Activated gamma-delta T cell treated with Interleukin-2 at 50 U/mL for 16 hours (primary cell): ENCODE measurements around the gene PNMA6E.
A peak's percentile ranks its signal among the peaks of the same experiment; 100 is the strongest.

Source experiments
- DNase-seq: peaks from one replicate; pipeline ENCODE4 v3.0.0-alpha.2; 2020

The PNMA6E gene

DNA sequence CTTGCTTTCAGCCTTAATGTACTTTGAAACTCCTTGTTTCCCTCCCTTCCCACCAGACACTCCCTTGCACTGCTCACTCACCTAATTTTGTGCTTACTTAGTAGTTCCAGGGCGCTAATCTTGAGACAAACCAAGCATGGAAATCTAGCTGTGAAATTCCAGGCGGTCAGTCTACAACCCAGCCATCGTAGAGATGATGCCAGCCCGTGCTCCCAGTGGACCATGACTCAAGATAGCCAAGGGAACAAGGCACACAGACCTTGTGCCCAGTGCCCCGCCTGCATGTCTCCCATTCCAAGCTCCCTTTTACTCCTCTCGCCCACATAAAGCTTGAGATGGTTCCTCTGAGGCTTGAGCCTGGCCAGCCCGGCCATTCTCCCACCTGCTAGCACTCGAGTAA is 33.7 kb upstream of the PNMA6E start:
- no peak for DNase-seq

- DNase-seq = no peak
Measured at GRCh38 chrX:153433781-153434285, 32.7 kb upstream of the PNMA6E start.

- DNase-seq = no peak
Measured at GRCh38 chrX:153433161-153433680, 32.1 kb upstream of the PNMA6E start.

GRCh38 chrX:153430796-153431195 is 29.6 kb upstream of the PNMA6E start:
- DNase-seq = no peak

GRCh38 chrX:153426204-153426603 is 25.1 kb upstream of the PNMA6E start:
- DNase-seq = no peak

GRCh38 chrX:153423652-153424051 is 22.5 kb upstream of the PNMA6E start:
- no peak for DNase-seq

DNA sequence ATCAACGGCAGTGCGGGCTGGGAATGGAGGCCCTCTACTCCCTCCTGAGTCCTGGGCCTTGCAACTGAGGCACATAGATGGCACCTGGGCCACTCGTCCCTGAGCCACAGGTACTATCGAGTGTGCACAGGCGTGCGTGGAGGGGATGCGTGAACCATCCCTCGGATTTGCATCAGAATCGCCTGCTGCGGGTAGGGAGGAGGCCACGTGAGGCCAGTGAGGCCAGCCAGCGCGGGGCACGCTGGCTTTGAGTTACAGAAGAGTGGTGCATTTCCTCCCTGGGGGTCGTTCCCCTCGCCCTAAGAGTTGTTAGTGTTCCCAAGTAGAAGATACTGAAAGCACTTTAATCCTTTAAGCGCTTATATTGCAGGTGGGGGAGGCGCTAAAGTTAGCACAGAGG is 20.7 kb upstream of the PNMA6E start:
- no peak for DNase-seq

DNA sequence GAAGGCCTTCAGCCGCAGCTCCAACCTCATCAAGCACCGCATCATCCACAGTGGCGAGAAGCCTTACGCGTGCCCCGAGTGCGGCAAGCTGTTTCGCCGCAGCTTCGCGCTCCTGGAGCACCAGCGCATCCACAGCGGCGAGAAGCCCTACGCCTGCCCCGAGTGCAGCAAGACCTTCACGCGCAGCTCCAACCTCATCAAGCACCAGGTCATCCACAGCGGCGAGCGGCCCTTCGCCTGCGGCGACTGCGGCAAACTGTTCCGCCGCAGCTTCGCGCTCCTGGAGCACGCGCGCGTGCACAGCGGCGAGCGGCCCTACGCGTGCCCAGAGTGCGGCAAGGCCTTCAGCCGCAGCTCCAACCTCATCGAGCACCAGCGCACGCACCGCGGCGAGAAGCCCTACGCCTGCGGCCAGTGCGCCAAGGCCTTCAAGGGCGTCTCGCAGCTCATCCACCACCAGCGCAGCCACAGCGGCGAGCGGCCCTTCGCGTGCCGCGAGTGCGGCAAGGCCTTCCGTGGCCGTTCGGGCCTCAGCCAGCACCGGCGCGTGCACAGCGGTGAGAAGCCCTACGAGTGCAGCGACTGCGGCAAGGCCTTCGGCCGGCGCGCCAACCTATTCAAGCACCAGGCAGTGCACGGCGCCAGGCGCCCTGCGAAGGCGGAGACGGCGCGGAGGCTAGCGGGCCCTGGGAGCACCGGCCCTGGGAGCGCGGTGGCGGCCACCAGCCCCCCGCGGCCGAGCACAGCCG is 19.9 kb upstream of the PNMA6E start:
- DNase-seq = no peak

- DNase-seq = no peak
Measured at GRCh38 chrX:153417637-153418036, 16.5 kb upstream of the PNMA6E start.

GRCh38 chrX:153416781-153417450 is 15.8 kb upstream of the PNMA6E start:
- no peak for DNase-seq

- DNase-seq = no peak
Measured at GRCh38 chrX:153414856-153415510, 13.8 kb upstream of the PNMA6E start.

DNA sequence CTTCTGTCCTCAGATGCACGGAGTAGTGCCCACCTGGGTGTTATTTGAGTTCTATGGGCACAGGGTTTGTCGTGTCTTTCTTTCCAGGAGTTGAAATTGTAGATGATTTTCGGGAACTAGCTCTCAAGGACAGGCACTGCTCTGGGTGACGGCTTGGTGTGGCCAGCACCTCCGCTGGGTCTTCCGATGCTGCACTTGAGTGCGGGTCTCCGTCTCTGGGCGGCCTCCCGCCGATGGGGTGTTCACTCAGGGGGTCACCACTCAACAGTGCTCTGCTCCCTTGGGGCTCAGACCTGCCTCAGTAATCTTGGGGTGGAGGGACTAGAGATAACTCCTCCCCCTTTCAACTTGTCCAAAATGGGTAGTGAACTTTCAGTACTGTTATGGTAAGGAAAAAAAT is 12.6 kb upstream of the PNMA6E start:
- no peak for DNase-seq

DNA sequence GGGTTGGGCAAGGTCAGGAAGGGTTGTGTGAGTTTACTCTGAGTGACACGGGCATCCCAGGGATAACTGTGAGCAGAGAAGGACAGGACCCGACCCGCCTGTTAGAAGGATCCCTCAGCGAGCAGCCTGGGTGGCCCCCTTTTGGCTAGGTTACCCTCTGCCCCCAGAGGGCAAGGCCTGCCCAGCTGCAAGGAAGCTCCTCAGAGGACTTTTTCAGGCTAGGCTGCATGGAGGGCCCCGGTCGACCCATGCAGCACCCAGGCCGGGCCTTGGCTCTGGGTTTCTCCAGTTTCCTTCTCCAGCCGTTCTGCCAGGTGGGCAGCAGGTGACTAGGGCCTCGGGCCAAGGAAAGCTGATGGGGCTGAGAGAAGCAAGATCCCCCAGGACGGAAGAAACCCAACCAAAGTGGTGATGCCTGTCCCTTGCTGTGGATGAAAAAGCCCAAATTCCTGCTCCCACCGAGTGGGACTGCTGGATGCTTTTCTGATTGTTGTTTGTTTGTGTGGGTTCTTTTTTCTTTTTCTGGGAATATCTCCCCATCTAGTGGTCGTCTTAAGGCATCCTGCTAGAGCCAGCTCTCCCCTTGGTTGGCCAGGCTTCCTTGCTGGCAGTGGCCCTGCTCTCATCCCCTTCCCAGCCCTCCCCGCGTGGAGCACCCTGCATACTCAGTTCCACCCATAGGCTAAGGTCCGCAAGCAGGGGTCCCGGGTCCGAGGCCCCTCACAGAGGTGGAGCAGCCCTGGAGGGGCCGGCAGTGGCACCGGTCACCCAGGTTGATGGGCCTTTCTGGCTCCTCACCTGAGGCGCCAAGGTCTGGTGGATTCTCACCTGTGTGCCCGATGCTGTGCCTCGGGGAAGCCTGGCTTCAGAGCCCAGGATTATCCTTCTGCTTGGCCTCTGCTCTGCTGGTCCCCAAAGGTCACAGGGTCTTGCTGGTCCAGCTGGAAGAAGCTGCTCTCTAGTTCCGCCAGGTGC is 11.9 kb upstream of the PNMA6E start:
- no peak for DNase-seq

- DNase-seq = no peak
Measured at GRCh38 chrX:153411988-153412574, 10.9 kb upstream of the PNMA6E start.

DNA sequence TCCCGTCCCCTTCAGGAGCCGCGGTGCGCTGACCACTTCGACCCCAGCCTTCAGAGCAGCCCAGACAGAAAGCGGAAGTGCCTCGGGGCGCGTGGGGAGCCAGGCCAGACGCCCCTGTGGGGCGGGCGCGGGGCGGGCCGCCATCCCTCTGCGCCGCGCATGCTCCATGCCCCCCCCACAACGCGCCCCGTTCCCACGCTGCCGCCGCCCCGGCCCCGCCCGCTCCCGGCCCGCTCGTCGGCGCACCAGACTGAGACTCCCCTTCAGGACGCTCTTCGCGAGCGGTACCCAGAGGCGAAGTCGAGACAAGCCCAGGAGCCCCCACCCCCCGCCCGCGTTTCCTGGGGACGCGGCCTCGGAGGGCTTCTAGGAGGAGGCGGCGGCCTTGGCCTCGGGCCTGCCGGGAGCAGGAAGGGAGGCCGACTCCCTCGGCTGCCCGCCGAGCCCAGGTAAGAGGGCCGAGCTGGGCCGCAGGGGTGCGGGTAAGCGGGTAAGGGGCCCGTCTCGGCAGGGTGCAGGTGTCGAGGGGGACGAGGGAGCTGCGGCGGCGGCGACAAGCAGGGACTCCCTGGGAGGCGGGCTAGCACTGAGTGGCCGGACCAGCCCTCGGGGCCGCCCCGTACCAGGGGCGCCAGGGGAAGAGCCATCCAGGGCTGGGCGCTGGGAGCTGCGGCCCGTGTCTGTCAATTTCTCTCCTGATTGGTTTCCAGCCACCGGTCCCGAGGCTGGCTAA is 10.3 kb upstream of the PNMA6E start, which contains the start of gene ZFP92:
ZFP92 (plus strand) TSS at position 218 of the 733 bp plus-strand sequence. CDS start 6,851 bp downstream, outside the sequence.
- DNase-seq = peak; percentile 16

- DNase-seq = no peak
Measured at GRCh38 chrX:153410888-153411254, 9.7 kb upstream of the PNMA6E start.

GRCh38 chrX:153410373-153410772 is 9.2 kb upstream of the PNMA6E start:
- DNase-seq = no peak

- no peak for DNase-seq
Measured at GRCh38 chrX:153409414-153410101, 8.4 kb upstream of the PNMA6E start.

- no peak for DNase-seq
Measured at GRCh38 chrX:153408871-153409351, 7.8 kb upstream of the PNMA6E start.

- DNase-seq = no peak
Measured at GRCh38 chrX:153408221-153408721, 7.1 kb upstream of the PNMA6E start.
